OCI-LY7 (cell line): ENCODE data around the gene IFITM2.

Experiments used
- EZH2phosphoT487 ChIP-seq: fragments of 200-600 bp; sonication (generic); IDR thresholded peaks from 2 replicates; pipeline ENCODE4 v1.6.1; 2018; ENCODE audit warnings: low read depth, borderline replicate concordance, mild to moderate bottlenecking, mixed run types, antibody characterized with exemption, low read length, moderate library complexity, mixed read lengths
- TF ChIP-seq, protein P1 (sequence below): fragments of 200-600 bp; sonication (generic); conservative IDR thresholded peaks from 2 replicates; pipeline ENCODE4 v1.5.1; 2014; ENCODE audit warnings: mild to moderate bottlenecking, antibody characterized with exemption, low read length, moderate library complexity, mixed read lengths

DNA sequence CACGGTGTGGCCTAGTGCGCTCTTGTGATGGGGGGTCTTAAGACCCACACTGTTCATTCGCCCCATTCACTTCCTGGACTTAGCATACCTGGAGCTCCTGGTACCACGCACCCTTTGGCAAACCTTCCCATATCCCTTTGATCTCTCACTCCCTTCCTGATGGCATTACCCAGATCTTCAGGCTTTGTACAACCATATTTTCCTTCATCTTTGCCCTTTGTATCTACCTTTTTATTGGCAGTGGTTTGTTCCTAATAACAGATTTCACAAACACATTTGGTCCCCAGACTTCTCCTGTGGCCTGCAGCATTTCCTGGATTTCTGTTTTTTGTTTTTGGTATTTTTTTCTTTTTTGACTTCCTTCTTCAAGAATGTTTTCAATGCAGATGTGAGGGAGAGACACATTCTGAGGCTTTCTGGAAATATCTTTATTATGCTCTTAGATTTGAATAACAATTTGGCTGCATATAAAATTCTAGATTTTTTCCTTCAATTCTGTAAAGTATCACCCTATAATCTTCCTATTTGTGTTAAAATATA, 29.1 kb downstream of the IFITM2 start:
- TF ChIP-seq, protein P1, sequence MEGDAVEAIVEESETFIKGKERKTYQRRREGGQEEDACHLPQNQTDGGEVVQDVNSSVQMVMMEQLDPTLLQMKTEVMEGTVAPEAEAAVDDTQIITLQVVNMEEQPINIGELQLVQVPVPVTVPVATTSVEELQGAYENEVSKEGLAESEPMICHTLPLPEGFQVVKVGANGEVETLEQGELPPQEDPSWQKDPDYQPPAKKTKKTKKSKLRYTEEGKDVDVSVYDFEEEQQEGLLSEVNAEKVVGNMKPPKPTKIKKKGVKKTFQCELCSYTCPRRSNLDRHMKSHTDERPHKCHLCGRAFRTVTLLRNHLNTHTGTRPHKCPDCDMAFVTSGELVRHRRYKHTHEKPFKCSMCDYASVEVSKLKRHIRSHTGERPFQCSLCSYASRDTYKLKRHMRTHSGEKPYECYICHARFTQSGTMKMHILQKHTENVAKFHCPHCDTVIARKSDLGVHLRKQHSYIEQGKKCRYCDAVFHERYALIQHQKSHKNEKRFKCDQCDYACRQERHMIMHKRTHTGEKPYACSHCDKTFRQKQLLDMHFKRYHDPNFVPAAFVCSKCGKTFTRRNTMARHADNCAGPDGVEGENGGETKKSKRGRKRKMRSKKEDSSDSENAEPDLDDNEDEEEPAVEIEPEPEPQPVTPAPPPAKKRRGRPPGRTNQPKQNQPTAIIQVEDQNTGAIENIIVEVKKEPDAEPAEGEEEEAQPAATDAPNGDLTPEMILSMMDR: no peak
- TF ChIP-seq EZH2phosphoT487: no peak
